ENCODE measurements around the gene ITPKC. TPM values are rescaled to one million over a fixed set of nuclear protein-coding genes. Genes with fewer than 3 reads are reported as not detected.

ITPKC gene
- total and polyA plus RNA-seq, 9 of the 15 experiments (the other 6 are each of a cell fraction or from before 2014, with no cell fraction given), result 0.08 to 9.3 (median 5.8) TPM

- peak; percentile 68; the same call in 1 of the 2 replicates for TF ChIP-seq ELF4 (CRISPR knock-in tag; IDR thresholded peaks at IDR 0.05)
- TF ChIP-seq KDM2B (CRISPR knock-in tag; IDR thresholded peaks at IDR 0.05), result no peak
- no peak for TF ChIP-seq ZC3H11A (IDR thresholded peaks at IDR 0.05; ENCODE audit: low read depth, low read length)
- TF ChIP-seq DPF2 (IDR thresholded peaks at IDR 0.05), result no peak
- peak; percentile 50 for TF ChIP-seq POLR2B (IDR thresholded peaks at IDR 0.05; ENCODE audit: low read depth, partially characterized antibody)
- peak; percentile 34; the same call in 1 of the 2 replicates for TF ChIP-seq ARID1B (IDR thresholded peaks at IDR 0.05)
- no peak for TF ChIP-seq SMAD3 (CRISPR knock-in tag; conservative IDR thresholded peaks at IDR 0.05)
- TF ChIP-seq BCOR (IDR thresholded peaks at IDR 0.05), result peak; percentile 47
- TF ChIP-seq RBM15 (IDR thresholded peaks at IDR 0.05; ENCODE audit: insufficient read depth, low read length), result no peak
- no peak for TF ChIP-seq ZBTB49 (CRISPR knock-in tag; IDR thresholded peaks at IDR 0.05; ENCODE audit: borderline replicate concordance)
- no peak for TF ChIP-seq CREBBP (IDR thresholded peaks at IDR 0.05; ENCODE audit: low read depth, low read length)
- TF ChIP-seq CXXC5 (CRISPR knock-in tag; IDR thresholded peaks at IDR 0.05), result 0 out of 2 replicates have a peak, but pooled peaks have one; percentile 6
- TF ChIP-seq MYC (IDR thresholded peaks at IDR 0.05; ENCODE audit: low read depth, low read length), result no peak
- no peak for TF ChIP-seq MYC (CRISPR knock-in tag; IDR thresholded peaks at IDR 0.05; ENCODE audit: borderline replicate concordance, low read depth)
- no peak for TF ChIP-seq ARID4B (CRISPR knock-in tag; IDR thresholded peaks at IDR 0.05)
- TF ChIP-seq MYNN (IDR thresholded peaks at IDR 0.05), result no peak
- no peak for TF ChIP-seq MYNN (CRISPR knock-in tag; IDR thresholded peaks at IDR 0.05)
- no peak for TF ChIP-seq ZNF717 (CRISPR knock-in tag; IDR thresholded peaks at IDR 0.05)
- no peak for TF ChIP-seq CHAMP1 (IDR thresholded peaks at IDR 0.05)
- TF ChIP-seq SMARCE1 (IDR thresholded peaks at IDR 0.05), result 0 out of 2 replicates have a peak, but pooled peaks have one; percentile 31
These were observed 27.4 kb upstream of the ITPKC start (continued) for GRCh38 chr19:40689339-40690049.
